ENCODE measurements around the gene SORCS2.

Gene SORCS2

DNA sequence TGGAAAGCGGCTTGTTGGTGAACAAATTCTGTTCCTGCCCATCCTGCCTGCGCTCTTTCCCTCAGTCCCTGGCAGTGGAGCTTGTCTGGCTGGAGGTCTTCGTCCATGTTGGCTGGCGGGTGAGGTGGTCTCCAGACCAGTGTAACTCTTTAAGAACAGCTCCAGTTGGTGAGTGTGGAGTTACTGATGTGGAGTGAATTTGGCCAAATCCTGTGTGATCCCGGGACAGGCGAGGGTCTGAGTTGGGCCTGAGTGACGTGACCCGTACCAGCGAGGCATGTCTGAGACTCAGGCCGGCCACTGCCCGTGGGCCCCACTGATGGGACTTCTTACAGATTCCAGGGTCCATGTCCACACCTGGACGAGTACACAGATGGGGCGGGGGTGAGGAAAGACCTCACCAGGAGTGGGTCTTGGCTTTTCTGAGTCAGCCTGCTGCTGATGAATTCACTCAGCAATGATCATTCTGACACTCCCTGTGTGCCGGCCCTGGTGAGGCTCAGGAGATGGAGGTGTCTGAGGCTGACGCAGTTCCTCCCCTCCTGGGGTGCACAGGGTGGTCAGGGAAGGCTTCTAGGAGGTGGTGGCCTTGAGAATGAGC is 196.9 kb downstream of the SORCS2 start:
- H3K4me3 ChIP-seq (ENCODE audit: low read depth, low read length): no peak overlapping the region
- TF ChIP-seq, protein P1, sequence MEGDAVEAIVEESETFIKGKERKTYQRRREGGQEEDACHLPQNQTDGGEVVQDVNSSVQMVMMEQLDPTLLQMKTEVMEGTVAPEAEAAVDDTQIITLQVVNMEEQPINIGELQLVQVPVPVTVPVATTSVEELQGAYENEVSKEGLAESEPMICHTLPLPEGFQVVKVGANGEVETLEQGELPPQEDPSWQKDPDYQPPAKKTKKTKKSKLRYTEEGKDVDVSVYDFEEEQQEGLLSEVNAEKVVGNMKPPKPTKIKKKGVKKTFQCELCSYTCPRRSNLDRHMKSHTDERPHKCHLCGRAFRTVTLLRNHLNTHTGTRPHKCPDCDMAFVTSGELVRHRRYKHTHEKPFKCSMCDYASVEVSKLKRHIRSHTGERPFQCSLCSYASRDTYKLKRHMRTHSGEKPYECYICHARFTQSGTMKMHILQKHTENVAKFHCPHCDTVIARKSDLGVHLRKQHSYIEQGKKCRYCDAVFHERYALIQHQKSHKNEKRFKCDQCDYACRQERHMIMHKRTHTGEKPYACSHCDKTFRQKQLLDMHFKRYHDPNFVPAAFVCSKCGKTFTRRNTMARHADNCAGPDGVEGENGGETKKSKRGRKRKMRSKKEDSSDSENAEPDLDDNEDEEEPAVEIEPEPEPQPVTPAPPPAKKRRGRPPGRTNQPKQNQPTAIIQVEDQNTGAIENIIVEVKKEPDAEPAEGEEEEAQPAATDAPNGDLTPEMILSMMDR (IDR thresholded peaks at IDR 0.05; ENCODE audit: low read depth, low read length): no peak

DNA sequence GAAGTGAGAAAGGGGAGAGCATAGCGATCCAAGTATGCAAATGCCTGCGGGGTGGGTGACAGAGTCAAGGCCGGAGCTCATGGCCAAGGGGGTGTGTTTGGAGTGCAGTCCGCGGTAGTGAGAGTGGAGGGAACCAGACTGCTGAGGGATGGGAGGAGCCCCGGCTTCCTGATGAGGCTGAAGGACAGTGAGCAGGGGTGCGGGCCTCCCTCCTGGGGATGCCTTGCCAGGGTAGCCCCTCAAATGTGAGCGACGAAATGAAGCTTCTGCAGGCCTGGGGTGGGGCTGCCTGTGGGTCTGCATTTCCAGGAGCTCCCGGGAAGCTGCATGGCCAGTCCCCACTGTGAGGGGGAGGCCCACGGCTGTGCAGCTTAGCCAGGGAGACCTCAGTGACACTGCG is 197.4 kb downstream of the SORCS2 start:
- TF ChIP-seq, protein P1 (IDR thresholded peaks at IDR 0.05; ENCODE audit: low read depth, low read length): no peak
- no peak overlapping the region for H3K4me3 ChIP-seq (ENCODE audit: low read depth, low read length)

DNA sequence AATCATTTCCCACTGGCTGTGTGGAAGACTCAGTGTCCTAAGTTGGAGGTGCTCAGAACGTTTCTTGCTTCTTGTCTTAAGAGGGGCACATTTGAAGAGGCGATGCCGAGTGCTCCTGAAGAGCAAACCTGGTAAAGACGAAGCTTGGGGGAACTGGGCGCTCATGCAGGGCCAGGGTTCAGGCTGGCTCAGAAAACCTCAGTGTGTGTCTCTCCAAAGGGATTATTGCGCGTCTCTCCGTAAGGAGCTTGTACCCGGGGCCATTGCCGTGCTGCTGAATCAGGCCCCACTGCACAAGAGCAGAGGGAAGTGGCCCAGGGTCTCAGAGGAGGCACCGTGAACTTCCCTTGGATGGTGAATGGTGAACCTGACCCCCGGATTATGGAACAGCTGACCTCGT is 198.0 kb downstream of the SORCS2 start:
- H3K4me3 ChIP-seq (ENCODE audit: low read depth, low read length): no peak overlapping the region
- TF ChIP-seq, protein P1 (IDR thresholded peaks at IDR 0.05; ENCODE audit: low read depth, low read length): no peak

DNA sequence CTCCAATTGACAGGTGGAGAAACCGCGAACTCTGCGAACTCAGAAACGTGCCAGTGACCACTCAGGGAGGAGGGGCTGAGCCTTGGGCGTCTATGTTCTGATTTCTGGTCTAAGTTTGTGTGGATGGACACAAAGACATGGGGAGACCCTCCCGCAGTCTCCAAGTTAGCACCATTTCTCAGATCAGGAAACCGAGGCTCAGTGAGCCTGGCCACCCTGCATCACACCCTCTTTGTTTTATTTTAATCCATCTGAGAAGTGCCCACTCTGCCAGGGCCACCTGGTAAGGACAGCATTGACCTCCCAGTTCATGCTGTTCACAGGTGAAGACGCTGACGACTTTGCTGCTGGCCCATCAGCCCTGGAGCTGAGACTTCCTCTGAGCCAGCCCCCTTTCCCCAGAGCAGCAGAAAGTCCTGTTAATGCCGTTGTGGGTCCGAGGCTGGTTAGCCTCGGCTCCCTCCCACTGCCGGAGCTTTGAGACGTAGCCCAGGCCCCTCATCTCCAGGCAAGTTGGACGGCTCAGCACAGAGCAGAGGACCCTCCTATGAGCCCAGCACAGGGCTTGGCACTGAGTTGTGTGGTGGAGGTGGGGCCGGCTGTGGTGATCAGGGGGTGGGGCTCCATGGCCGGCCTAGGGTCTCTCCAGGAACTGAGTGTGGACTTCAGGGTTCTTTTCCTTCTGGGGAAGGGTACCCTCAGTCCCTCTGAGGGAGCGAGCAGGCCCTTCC is 198.7 kb downstream of the SORCS2 start:
- TF ChIP-seq, protein P1 (IDR thresholded peaks at IDR 0.05; ENCODE audit: low read depth, low read length): no peak

DNA sequence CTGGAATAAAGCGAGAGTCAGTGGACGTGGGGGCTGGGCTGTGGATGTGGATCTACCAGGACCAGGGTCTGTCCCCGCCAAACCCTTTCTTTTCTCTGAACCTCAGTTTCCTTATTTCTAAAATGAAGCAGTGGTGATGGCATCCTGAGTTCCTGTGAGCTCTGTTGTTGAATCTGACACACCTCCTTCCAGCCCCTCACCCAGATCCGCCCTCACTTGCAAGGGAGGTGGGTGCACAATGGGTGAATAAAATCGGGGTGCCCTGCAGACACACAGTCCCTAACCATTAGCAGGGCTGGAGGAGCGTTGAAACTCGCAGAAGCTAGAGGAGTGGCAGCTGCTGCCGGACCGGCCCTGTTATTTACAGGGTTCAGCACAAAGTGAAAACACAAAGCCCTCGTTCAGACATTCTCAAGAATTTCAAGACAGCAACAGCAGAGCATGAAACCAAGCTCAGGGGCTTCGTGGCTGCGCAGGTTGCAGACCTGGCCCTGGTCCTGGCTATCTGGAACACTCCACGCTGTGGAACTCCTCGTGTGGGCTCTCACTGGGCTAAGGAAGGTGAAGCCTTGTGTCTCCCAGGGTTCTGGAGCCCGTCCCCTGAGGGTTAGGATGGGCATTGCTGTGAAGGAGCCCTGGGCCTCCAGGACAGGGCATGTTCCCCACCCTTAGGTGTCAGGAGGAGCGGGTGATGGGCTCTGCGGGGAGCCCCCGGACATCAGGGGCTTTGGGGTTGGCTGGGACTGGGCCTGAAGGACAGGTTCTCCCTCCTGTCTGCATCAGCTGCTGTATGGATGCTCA is 199.5 kb downstream of the SORCS2 start:
- TF ChIP-seq, protein P1 (IDR thresholded peaks at IDR 0.05; ENCODE audit: low read depth, low read length): no peak
- no peak overlapping the region for H3K4me3 ChIP-seq (ENCODE audit: low read depth, low read length)

More for the DNA sequence above, 198.7 kb downstream of the SORCS2 start:
- H3K4me3 ChIP-seq (ENCODE audit: low read depth, low read length): no peak overlapping the region

DNA sequence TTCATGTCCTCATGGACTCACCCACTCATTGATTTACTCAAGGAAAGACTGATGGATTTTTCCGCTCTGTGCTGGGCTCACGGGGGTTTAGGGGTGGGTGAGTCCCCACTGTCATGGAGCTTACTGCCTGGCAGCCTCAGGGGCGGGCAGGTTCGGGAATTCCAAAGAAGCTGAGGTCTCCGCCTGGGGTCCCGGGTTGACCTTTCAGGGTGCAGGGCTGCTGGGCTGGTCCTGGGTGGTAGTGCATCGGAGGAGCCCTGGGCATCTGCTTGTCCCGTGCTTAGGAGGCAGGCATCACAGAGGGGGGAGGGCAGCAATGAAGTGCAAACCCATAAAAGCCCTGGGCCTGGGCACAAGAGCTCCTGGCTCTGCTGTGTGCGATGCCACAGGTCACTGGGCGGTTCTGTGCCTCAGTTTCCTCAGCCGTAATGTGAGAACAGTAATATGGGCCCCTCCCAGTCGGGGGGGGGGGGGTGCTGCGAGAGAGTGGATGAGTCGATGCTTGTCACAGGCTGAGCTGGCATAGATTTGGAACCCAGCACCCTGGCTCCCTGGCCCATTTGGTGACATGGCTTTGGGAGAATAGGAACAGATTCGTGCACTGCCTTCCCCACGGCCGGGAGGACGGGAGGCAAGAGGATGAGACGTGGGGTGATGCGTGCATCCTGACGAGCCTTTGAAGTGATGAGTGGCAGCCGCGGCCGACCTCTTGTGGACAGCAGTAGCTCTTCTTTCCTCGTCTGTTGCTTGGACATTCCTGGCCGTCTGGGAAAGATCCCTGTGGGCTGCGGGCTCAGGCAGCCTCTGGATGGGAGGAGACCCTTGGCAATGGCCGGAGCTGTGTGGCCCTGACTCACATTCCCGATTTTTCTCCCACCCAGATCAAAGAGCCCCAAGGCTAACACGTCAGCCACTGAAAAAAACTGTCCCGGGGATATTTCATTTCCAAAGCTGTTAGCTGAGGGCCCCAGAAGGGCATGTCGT is 200.4 kb downstream of the SORCS2 start:
- TF ChIP-seq, protein P1 (IDR thresholded peaks at IDR 0.05; ENCODE audit: low read depth, low read length): no peak
- no peak overlapping the region for H3K4me3 ChIP-seq (ENCODE audit: low read depth, low read length)

Measured in WI38 (cell line).